NCI-H187 treated with DMSO at 0.1 percent for 48 hours (cell line): ENCODE data around the gene HOXC12.

ENCODE experiments used
- DNase-seq: peaks from one replicate; lab custom pipeline; 2025; lab: John Stamatoyannopoulos, UW

HOXC12 gene

DNA sequence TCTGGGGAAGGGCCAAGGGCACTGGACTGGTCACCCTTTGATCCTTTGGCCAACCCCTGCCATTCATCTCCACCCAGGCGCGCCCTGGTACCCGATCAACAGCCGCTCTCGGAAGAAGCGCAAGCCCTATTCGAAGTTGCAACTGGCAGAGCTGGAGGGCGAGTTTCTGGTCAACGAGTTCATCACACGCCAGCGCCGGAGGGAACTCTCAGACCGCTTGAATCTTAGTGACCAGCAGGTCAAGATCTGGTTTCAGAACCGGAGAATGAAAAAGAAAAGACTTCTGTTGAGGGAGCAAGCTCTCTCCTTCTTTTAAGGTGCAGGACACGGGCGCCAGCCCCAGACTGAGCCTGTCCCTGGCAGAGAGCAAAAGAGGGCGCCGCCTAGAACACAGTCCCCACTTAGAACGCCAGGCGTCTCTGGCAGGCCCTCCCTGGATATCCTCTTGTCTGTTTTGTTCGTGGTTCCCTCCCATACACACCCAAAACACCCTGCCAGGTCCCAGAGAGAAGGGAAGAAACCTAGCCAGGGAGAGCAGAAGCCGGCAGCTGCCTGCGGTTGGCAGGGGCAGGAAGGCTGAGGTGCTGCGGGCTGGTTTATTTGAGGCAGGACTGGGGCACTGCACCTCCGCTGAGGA, 1.7 kb downstream of the HOXC12 start:
- DNase-seq, result no peak

DNA sequence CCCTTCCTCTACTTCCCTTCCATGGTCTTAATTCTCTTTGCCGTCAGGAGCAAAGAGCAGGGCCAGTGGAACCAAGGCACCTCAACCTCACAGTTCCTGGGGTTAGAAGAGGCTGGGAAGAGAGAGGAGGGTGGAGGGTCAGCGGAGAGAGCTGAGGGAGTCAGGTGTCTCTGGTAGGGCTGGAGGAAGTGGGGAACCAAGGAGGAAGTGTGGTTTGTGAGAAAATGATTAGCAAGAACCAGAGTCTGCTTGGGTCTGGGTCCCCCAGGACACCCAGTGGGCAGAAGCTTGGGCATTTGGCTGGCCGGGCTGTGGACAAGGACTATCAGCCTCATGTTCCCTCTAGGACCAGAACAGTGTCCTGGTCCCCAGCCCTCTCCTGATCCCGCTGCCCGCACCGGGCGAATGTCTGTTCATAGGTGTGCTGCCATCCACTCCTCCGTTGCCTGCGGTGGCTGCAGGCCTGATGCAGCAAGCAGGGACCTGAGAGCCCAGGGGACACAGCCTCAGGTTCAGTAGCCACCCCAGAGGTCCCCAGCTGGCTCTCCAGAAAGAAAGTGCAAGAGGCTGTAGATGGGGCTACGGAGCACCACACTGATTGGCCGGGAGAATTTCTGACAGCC, 2.3 kb downstream of the HOXC12 start:
- no peak for DNase-seq

DNA sequence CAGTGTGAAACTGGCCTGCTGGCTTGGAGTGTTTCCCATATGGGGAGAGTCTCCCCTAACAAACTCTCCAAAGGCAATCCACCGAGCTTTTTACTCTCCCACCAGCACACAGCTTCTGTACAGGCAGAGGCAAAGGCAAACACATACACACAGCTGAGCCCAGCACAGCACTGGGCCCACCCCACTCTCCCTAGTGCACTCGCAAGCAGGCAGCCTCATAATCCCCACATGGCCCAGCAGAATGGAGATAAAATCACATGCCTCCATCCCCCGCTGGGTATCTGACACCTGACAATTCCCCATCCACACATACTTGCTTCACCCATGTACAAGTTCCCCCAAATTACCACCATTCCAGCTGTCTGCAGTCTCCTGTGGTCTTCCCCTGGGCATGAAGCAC, 3.4 kb downstream of the HOXC12 start:
- no peak for DNase-seq

DNA sequence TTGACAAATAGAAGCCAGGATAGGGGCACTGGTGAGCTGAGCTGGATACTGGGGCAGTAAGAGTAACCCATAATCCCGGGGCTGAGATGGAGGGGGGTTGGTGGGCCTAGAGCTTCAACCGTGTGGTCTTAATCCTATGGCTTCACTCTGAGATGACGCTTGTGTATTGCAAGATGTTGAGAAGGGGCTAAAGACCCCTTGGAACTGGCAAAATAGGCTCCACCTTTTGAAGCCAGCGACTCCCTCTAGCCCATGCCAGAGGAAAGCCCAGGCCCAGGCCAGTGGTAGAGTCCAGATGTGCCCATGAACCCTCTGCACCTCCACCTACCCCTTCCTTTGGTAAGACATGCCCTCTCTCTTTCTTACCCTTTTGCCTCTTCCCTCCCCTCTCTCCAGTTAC, 4.6 kb downstream of the HOXC12 start:
- no peak for DNase-seq

DNA sequence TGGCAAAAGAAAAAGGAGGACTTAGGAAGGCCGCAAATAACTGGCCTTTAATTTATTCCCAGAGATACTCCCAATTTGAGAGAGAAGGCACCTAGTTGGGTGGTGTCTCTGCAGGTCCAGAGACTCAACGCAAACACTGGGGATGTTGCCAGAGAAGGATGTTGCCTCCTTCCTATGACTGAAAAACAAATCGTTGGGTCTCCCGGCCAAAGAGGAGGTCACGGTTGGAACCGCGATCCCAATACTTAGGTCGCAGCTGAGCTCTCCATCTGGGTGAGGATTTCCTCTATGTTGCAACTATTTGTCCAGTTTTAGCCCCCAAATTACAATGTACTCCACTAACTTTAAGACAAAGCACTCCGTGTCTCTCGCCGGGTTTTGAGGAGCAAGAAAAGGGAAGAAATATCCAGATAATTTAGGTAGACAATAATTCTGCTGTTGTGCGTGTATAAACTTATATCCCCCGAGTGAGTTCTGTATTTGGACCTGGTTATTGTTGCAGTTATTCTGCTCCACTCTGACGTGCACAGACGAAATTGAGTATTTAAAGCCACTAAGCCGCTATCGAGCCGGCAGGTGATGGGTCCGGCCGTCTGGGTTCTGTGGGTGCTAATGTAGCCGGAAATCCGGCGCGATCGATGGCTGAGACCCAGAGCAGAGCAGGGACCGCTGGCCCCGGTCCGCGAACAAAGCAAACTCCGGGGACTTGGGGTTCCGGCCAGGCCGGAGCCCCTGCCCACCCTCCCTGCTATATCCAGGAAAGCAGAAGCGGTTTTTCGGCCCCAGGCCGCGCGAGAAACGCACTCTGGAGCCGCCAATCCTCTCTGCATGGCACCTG, 5.7 kb downstream of the HOXC12 start:
- no peak for DNase-seq

DNA sequence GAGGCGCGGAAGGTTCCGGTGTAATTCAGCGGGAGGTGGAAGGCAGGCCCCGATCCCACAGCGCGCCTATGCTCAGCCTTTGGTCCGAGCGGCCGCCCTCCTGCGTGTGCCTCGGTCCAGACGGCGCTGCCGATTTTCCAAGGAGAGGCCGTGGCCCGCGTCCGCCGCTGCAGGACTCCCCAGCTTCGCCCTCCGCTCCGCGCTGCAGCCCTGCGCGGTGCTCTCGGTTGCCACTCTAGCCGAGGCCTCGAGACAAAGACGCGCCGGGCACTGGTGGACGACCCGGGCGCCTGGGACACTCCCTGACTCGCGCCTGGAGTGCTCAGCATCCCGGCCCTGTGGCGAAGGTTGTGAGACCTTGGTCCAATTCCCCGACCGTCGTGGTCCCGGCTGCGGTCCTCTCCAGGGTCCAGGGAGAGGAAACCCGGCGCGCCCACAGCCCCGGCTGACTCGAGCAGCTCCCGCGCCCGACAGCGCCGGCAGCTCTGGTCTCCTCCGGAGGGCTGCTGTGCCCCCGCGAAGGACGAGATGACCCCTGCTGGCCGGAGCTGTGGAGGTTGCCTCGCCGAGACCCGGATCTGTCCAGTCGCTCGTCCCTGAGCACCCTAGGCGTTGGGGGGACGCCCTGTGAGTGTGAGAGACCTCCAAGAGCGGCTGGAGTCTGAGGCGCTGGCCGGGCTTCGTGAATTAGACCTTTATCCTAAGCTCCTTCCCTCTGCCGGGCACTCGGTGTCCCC, 6.5 kb downstream of the HOXC12 start:
- no peak for DNase-seq

DNA sequence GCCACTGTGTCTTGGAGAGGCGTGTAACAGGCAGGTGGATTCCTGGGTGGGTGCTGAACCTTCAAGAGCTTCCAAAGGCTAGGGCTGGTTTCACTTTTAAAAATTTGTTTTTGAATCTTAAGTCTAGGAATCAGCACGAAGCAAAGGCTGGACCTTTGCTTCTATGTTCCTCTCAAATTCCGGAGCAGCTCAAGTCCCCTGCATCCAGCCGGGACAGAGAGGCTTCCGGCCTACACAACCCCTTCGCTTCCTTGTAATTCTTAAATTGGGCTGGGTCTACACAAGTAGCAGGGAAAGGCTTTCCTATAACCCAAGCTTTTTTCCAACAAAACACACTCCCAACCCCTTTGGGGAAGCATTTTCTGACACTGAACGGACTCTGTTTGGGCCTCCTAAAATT, 8.3 kb downstream of the HOXC12 start:
- no peak for DNase-seq

DNA sequence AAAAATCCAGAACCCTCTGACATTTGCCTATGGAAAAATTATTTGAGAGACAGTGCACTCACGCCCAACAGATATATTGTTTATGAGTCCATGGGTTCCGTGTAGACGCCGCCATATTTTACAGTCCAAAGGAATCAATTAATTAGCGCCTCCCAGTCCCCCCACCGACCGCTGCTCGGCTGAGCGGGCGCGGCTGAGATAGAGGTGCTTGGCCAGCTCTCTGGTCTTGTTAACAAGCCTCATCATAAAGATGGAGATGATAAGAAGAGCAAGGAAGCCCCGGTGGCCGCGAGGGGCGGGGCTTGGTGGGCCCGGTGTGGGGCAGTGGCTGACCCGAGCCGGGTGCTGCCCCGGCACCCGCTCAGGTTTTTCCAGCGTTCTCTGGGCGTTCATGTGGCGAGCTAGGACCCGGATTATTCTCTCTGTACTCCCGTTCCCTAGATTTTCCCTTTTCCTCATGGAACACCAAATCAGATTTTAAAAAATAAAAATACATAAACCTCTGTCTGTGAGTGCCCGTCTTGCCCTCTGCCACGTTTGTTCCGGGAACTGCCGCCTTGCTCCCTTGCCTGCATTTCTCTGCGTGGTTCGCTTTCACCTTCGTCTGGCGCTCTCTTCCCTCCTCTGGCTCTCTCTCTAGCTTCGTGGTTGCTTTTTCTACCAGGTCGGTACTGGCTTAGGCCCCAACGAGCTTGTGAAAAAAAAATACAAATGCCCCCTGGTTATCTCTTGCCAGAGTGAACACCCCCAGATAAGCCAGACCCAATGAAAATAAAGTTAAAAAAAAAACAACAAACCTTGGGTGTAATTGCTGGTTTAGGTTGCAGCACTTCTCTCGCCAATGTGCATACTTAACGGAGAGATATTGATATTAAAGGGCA, 9.0 kb downstream of the HOXC12 start:
- DNase-seq, result no peak

DNA sequence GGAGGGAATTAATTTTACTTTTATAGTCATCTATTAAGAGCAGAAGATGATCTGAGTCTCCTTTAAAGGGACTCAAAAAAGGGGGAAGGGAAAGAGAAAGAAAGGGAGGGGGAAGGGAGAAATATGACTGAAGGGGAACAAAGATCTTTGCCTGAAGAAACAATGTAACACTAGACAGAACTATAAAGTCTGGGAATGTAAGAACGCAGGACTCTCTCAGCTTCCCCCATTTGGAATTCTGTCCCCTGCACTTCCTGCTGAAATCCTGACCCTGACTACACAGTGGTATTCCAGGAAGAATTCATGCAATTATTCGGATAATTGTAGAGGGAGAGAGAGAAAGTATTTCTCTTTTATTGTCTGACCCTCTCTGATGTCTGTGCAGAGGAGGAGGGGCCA, 9.6 kb downstream of the HOXC12 start:
- DNase-seq, result no peak

DNA sequence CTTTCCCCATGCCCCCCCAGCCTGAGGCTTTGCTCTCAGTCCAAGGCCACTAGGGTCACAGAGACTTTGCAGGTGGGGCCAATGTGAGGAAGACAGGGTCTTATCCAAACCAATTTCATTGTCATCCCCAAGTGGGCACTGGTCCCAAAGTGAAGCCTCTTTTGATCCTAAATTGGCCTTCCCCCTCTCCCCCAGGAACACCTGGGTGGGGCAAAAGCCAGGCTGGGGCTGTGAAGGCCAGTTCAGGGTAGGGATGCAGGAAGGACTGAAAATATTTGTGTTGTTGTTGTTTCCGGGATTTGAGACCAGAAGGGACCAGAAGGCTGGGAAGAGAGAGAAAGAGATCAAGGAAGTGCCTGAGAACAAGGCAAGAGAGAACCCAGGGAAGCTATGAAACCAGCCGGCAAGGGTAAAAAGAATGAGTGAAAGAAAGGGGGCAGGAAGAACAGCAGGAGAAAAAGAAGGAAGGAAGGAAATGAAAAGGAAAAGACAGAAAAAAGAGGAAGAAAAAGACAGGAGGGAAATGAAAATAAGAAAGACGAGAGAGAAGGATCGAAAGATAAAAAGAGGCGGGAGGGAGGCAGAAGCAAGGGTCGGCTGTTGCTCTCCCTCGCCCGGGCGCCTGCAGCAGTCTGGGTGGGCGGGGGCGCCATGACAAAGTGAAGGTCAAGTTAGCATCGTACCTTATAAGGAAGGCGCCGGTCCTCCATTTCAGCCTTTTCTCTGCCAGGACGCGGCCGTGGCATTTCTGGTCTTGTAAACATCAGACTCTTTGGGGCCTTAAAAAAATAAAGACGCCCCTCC, 10.8 kb downstream of the HOXC12 start:
- DNase-seq, result no peak

DNA sequence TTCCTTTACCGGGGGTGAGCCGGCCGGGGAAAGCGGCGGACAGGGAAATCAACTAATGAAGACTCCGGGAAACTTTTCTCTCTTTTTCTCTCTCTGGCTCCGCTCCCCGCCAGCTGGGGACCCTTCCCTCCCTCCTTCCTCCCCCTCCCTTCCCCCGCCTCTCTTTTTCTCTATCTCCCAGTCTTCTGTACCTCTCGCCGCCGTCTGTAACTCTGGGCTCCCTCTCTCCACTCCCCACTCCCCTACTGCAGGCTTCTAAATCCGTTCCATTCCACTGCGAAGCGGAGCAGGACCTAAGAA, 11.3 kb downstream of the HOXC12 start:
- no peak for DNase-seq

DNA sequence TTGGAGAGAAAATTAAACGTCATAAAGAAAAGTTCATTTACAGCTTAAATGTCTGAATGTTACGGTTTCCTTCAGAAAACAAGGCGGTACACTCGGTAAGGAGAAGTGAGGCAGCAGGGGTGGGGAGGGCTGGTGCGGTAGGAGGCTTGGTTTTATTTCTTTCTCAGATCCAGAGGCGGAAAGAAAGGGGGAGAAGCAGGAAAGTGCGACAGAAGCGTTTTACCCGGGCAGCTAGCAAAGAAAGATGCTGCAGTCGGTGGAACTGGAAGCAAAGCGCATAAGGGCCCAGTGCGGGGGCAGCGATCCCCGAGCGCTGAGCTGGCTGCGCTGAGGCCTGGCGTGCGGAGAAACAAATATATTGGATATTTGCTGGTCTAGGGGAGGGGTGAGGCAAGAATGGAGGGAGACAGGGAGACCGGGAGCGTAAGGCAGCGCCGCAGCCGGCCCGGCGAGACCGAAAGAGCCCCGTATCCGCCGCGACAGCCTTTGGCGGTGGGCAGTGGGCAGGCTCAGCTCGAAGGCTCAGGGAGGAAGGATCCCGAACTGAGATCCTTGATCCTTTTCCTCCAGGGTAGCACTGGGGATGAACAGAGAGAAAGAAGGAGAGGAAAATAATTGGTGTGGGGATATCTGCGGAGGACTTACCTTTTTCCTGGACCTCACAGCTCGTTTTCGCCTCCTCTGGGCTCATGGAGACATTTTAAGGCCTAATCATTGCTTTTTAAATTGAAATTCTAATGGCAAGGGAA, 11.9 kb downstream of the HOXC12 start:
- DNase-seq, result no peak

DNA sequence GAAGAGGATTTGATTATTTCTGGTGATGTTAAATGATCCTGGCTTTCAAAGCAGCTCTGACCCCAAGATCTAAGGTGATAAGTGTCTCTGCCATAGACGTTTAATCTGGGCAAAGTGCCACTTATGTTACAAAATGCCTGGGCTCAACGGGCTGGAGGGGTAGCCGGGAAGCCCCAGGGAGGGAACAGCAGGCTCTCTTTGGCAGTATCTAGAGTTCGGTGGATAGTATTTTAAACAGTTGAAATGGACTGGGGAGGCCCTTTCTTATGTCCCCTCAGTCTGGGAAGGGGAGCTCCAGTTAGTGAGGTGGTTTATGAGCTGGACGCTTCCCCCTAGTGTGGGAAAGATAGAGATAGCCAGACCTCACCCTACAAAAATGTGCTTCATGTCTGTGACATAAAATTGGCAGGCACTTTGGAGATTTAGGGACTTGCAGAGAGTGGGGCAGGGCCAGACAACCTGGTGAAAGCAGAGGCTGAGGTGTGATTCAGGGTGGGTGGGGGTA, 12.8 kb downstream of the HOXC12 start:
- DNase-seq, result no peak

DNA sequence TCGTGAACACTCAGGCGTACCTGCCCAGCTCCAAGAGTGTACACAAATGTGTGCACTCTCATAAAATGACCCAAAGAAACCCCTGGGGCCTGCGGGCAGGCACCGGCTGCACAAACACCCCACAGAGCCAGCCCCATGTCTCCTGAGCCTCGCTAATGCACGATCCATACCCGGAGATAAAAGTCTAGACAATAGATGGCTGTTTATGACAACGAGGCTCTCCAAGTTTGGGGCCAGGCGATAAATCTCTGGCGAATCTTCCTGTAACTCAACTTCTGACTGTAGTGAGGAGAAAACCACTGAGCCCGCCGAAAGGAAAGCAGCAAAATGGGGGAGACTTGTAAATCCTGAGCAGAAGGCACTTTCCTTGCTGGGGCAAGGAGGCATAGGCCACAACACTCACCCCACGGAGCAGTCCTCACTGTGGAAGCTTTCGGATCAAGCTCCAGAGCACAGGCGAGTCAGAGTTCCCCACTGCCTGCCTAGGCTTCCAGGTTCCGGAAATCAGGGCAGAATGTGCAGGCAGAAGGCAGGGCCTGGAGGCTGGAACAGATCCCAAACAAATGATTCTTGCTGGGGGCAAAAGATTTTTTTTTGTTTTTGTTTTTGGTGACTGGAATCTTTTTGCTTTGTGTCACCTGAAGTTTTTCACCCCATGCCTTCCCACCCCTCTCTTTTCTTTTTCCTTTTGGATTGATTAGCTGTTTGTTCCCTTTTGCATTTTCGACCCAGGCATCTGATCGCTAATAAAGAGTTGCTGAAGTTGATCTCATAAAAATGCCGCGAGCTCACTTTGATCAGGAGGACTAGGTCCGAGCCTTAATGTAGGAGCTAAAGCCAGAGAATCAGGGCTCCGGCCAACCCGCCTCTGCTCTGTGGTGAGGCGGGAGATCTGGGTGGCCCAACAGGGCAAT, 13.8 kb downstream of the HOXC12 start:
- DNase-seq, result no peak

DNA sequence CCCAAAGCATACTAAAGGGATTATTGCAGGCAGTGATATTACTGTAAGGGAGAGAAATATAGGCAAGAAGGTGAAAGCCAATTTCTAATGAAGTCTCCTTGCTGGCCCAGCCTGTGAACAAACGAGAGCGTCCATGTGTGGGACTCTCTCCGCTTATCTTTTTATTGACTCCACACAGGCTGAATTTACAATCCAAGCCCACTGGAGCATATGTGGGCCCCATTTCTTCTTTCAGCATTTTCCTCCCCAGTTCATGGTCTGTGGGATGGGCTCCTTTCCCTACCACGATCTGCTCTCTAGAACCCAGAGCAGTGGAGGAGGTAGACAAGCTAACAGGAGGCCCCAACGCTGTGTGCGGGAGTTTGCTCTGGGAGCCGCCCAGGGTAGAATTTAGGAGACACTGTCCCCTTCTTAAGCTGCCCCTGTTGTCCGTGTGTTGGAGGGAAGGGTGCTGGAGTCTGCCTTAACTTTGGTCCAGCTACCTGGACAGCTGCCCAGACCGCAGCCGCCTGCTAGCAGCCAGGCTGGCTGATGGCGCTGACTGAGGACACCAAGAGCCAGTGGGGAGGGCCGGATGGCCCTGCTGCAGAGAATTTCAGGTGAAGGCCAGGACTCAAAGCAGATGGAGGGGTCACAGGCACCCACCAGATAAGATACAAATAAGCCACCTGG, 15.0 kb downstream of the HOXC12 start:
- no peak for DNase-seq

DNA sequence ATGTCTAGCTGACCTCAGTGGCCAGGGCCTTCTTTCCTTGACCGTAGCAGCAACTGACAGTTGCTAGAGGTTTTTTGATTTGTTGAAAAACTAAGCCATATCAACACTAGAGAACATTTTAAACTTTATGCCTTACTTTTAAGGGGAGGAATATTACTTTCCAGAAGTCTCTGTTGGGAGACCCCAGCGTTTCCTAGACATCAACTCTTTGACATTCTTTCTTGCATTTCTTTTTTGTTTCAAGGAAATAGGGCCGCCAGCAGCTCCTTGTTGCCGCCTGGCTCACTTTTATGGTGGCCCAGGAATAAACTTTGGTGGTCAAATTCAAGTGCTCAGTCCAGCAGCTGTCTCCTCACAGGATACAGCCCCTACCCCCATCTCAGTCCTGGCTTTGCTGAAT, 15.7 kb downstream of the HOXC12 start:
- no peak for DNase-seq

DNA sequence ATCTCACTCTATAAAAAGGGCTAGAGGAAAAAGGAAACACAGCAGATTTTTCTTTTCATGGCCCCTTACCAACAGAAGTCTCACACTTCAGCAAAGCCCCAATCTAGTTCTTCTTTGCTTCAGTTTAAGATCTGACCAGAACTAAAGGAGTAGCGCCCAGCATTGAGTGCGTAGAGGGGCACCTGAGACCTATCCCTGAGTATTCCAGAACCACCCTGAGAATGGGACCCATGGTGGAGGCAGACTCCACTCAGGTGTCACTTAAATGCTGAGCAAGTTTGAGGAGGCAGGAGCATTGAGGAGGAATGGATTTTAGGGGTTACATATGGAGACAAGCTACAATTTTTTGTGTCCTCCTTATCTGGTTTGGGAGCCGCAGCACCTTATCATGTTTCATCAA, 16.4 kb downstream of the HOXC12 start:
- no peak for DNase-seq

DNA sequence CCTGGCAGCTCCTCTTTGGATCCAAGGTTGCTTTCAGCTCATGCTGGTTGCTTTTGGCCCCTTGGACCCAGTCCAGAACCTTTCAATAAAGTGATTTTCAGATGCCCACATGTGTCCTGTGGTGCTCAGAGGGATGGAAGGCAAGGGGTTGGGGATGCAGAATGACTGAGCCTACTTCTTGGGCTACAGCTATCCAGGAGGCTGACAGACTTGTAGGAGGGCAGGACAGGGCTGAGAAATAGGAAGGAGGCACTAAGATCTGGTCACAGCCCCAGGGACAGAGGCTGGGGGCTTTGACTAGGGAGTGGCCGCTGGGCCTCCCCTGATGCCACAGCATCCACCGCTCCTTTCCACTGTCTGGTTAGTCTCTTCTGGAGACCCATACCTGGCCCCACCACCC, 17.0 kb downstream of the HOXC12 start:
- no peak for DNase-seq
